A673 (cell line): Measurements from ENCODE around the gene KRTAP9-2.

Experiments used
- CTCF ChIP-seq: fragments of 300-800, 200-600 bp; sonication (generic); conservative IDR thresholded peaks from 2 replicates; pipeline ENCODE4 v1.5.1; 2017; ENCODE audit warnings: low read depth, mild to moderate bottlenecking, antibody characterized with exemption, low read length, moderate library complexity, mixed read lengths
- EZH2 ChIP-seq: fragments of 200-600 bp; sonication (generic); IDR thresholded peaks from 2 replicates; pipeline ENCODE4 v1.6.1; 2017; ENCODE audit warnings: borderline replicate concordance, low read depth, mild to moderate bottlenecking, mixed read lengths, antibody characterized with exemption, low read length; ENCODE audit not compliant: poor library complexity, severe bottlenecking

GRCh38 chr17:41178843-41179616 is 47.4 kb upstream of the KRTAP9-2 start:
- no peak for TF ChIP-seq CTCF
- TF ChIP-seq EZH2: no peak
